ENCODE data around the gene ABRACL. TPM values are rescaled to one million over a fixed set of nuclear protein-coding genes. Genes with fewer than 3 reads are reported as not detected.

Gene ABRACL
- 17.2 TPM for total RNA-seq

GRCh38 chr6:139028658-139029469, at the start of gene ABRACL:
TSS of gene ABRACL (plus strand) at chr6:139028745. CDS start at chr6:139034161, 5,416 bp downstream.
- no peaks in the 10 kb centered on the region for H3K27me3 ChIP-seq (ENCODE audit: control insufficient read depth in 3 of 3, insufficient read depth in 3 of 3, low read length in 3 of 3)
- peak within 1 kb of the TSS; percentile 80 to 81 (median 81) for H3K4me3 ChIP-seq (ENCODE audit: low read length in 3 of 3)

GRCh38 chr6:138979365-138979764, 49.2 kb upstream of the ABRACL start:
- Histone ChIP-seq H3K27me3 (ENCODE audit: control insufficient read depth in 3 of 3, insufficient read depth in 3 of 3, low read length in 3 of 3) (no peaks in the 10 kb centered on the region), H3K36me3 (ENCODE audit: control insufficient read depth in 3 of 3, insufficient read depth in 3 of 3, low read length in 3 of 3) (no peaks in the 10 kb centered on the region), H3K4me1 (ENCODE audit: control insufficient read depth in 3 of 3, insufficient read depth in 3 of 3, low read length in 3 of 3) (peaks cover 0 to 9% (median 6%) of the 10 kb centered on the region in 3 donors)

More at GRCh38 chr6:139028658-139029469, at the start of gene ABRACL:
- peak within 1 kb of the TSS; percentile 26 for H3K27ac ChIP-seq (ENCODE audit: low read depth, low read length)
- H3K9me3 ChIP-seq (ENCODE audit: control insufficient read depth in 3 of 3, low read length in 3 of 3): no peaks in the 10 kb centered on the region
- H3K36me3 ChIP-seq (ENCODE audit: control insufficient read depth in 3 of 3, insufficient read depth in 3 of 3, low read length in 3 of 3): no peaks in the 10 kb centered on the region
- peaks cover 3 to 16% (median 4%) of the 10 kb centered on the region in 3 donors for H3K4me1 ChIP-seq (ENCODE audit: control insufficient read depth in 3 of 3, insufficient read depth in 3 of 3, low read length in 3 of 3)
- H3K9ac ChIP-seq (ENCODE audit: low read depth in 1 of 3, low read length in 3 of 3): peak within 1 kb of the TSS; percentile 77 to 84 (median 79)

GRCh38 chr6:138979813-138980668, 48.5 kb upstream of the ABRACL start:
- no peak overlapping the region for H3K4me3 ChIP-seq (ENCODE audit: low read length in 3 of 3)
- no peaks in the 10 kb centered on the region for H3K27me3 ChIP-seq (ENCODE audit: control insufficient read depth in 3 of 3, insufficient read depth in 3 of 3, low read length in 3 of 3)
- H3K9me3 ChIP-seq (ENCODE audit: control insufficient read depth in 3 of 3, low read length in 3 of 3): no peaks in the 10 kb centered on the region
- no peak overlapping the region for H3K27ac ChIP-seq (ENCODE audit: low read depth, low read length)
- no peaks in the 10 kb centered on the region for H3K36me3 ChIP-seq (ENCODE audit: control insufficient read depth in 3 of 3, insufficient read depth in 3 of 3, low read length in 3 of 3)
- H3K9ac ChIP-seq (ENCODE audit: low read depth in 1 of 3, low read length in 3 of 3): no peak overlapping the region
- peaks cover 0 to 9% (median 6%) of the 10 kb centered on the region in 3 donors for H3K4me1 ChIP-seq (ENCODE audit: control insufficient read depth in 3 of 3, insufficient read depth in 3 of 3, low read length in 3 of 3)

More at GRCh38 chr6:138979365-138979764, 49.2 kb upstream of the ABRACL start:
- H3K27ac ChIP-seq (ENCODE audit: low read depth, low read length): no peak overlapping the region
- H3K4me3 ChIP-seq (ENCODE audit: low read length in 3 of 3): no peak overlapping the region
- no peak overlapping the region for H3K9ac ChIP-seq (ENCODE audit: low read depth in 1 of 3, low read length in 3 of 3)
- H3K9me3 ChIP-seq (ENCODE audit: control insufficient read depth in 3 of 3, low read length in 3 of 3): no peaks in the 10 kb centered on the region

GRCh38 chr6:138981416-138981815, 47.1 kb upstream of the ABRACL start:
- peaks cover under 1 to 15% (median 13%) of the 10 kb centered on the region in 3 donors for H3K4me1 ChIP-seq (ENCODE audit: control insufficient read depth in 3 of 3, insufficient read depth in 3 of 3, low read length in 3 of 3)
- H3K27ac ChIP-seq (ENCODE audit: low read depth, low read length): no peak overlapping the region

GRCh38 chr6:138986578-138986977, 42.0 kb upstream of the ABRACL start:
- Histone ChIP-seq H3K4me3 (ENCODE audit: low read length in 3 of 3) (peak overlapping the region; percentile 84 to 91 (median 87)), H3K9ac (ENCODE audit: low read depth in 1 of 3, low read length in 3 of 3) (peak overlapping the region; percentile 81 to 92 (median 85)), H3K27me3 (ENCODE audit: control insufficient read depth in 3 of 3, insufficient read depth in 3 of 3, low read length in 3 of 3) (no peaks in the 10 kb centered on the region), H3K27ac (ENCODE audit: low read depth, low read length) (no peak overlapping the region), H3K36me3 (ENCODE audit: control insufficient read depth in 3 of 3, insufficient read depth in 3 of 3, low read length in 3 of 3) (no peaks in the 10 kb centered on the region), H3K4me1 (ENCODE audit: control insufficient read depth in 3 of 3, insufficient read depth in 3 of 3, low read length in 3 of 3) (peaks cover 7 to 15% (median 12%) of the 10 kb centered on the region in 3 donors), H3K9me3 (ENCODE audit: control insufficient read depth in 3 of 3, low read length in 3 of 3) (no peaks in the 10 kb centered on the region)

More at GRCh38 chr6:138981416-138981815, 47.1 kb upstream of the ABRACL start:
- Histone ChIP-seq H3K4me3 (ENCODE audit: low read length in 3 of 3) (no peak overlapping the region), H3K9me3 (ENCODE audit: control insufficient read depth in 3 of 3, low read length in 3 of 3) (no peaks in the 10 kb centered on the region), H3K9ac (ENCODE audit: low read depth in 1 of 3, low read length in 3 of 3) (no peak overlapping the region), H3K27me3 (ENCODE audit: control insufficient read depth in 3 of 3, insufficient read depth in 3 of 3, low read length in 3 of 3) (no peaks in the 10 kb centered on the region), H3K36me3 (ENCODE audit: control insufficient read depth in 3 of 3, insufficient read depth in 3 of 3, low read length in 3 of 3) (no peaks in the 10 kb centered on the region)

- Histone ChIP-seq H3K4me1 (ENCODE audit: control insufficient read depth in 3 of 3, insufficient read depth in 3 of 3, low read length in 3 of 3) (peaks cover 7 to 15% (median 12%) of the 10 kb centered on the region in 3 donors), H3K9ac (ENCODE audit: low read depth in 1 of 3, low read length in 3 of 3) (peak overlapping the region; percentile 81 to 92 (median 85)), H3K4me3 (ENCODE audit: low read length in 3 of 3) (peak overlapping the region; percentile 84 to 91 (median 87)), H3K9me3 (ENCODE audit: control insufficient read depth in 3 of 3, low read length in 3 of 3) (no peaks in the 10 kb centered on the region), H3K27me3 (ENCODE audit: control insufficient read depth in 3 of 3, insufficient read depth in 3 of 3, low read length in 3 of 3) (no peaks in the 10 kb centered on the region), H3K27ac (ENCODE audit: low read depth, low read length) (no peak overlapping the region), H3K36me3 (ENCODE audit: control insufficient read depth in 3 of 3, insufficient read depth in 3 of 3, low read length in 3 of 3) (no peaks in the 10 kb centered on the region)
Observed at GRCh38 chr6:138987080-138987642, 41.4 kb upstream of the ABRACL start.

GRCh38 chr6:138987643-138988468, 40.7 kb upstream of the ABRACL start, which contains the start of gene REPS1:
TSS of gene REPS1 (minus strand) at chr6:138988253. CDS start at chr6:138987682, 571 bp downstream.
- Histone ChIP-seq H3K36me3 (ENCODE audit: control insufficient read depth in 3 of 3, insufficient read depth in 3 of 3, low read length in 3 of 3) (no peaks in the 10 kb centered on the region), H3K9ac (ENCODE audit: low read depth in 1 of 3, low read length in 3 of 3) (peak within 1 kb of the TSS; percentile 81 to 92 (median 85)), H3K9me3 (ENCODE audit: control insufficient read depth in 3 of 3, low read length in 3 of 3) (no peaks in the 10 kb centered on the region), H3K4me3 (ENCODE audit: low read length in 3 of 3) (peak within 1 kb of the TSS; percentile 84 to 91 (median 87)), H3K4me1 (ENCODE audit: control insufficient read depth in 3 of 3, insufficient read depth in 3 of 3, low read length in 3 of 3) (peaks cover 7 to 13% (median 12%) of the 10 kb centered on the region in 3 donors), H3K27ac (ENCODE audit: low read depth, low read length) (peak within 1 kb of the TSS; percentile 85), H3K27me3 (ENCODE audit: control insufficient read depth in 3 of 3, insufficient read depth in 3 of 3, low read length in 3 of 3) (no peaks in the 10 kb centered on the region)

GRCh38 chr6:138988469-138988834, 40.1 kb upstream of the ABRACL start:
- Histone ChIP-seq H3K9me3 (ENCODE audit: control insufficient read depth in 3 of 3, low read length in 3 of 3) (no peaks in the 10 kb centered on the region), H3K27me3 (ENCODE audit: control insufficient read depth in 3 of 3, insufficient read depth in 3 of 3, low read length in 3 of 3) (no peaks in the 10 kb centered on the region), H3K4me3 (ENCODE audit: low read length in 3 of 3) (peak overlapping the region; percentile 57 to 87 (median 84)), H3K27ac (ENCODE audit: low read depth, low read length) (peak overlapping the region; percentile 85), H3K9ac (ENCODE audit: low read depth in 1 of 3, low read length in 3 of 3) (peak overlapping the region; percentile 81 to 92 (median 81)), H3K4me1 (ENCODE audit: control insufficient read depth in 3 of 3, insufficient read depth in 3 of 3, low read length in 3 of 3) (peaks cover 7 to 13% (median 12%) of the 10 kb centered on the region in 3 donors), H3K36me3 (ENCODE audit: control insufficient read depth in 3 of 3, insufficient read depth in 3 of 3, low read length in 3 of 3) (no peaks in the 10 kb centered on the region)

Data from skeletal muscle tissue (tissue), 4 donors.